Calu3 (cell line): ENCODE measurements around the gene AGBL2. TPM values are rescaled to one million over a fixed set of nuclear protein-coding genes. Genes with fewer than 3 reads are reported as not detected.
A peak's percentile ranks its signal among the peaks of the same experiment; 100 is the strongest.

ENCODE experiments used
- BruUV-seq: library from RNA; stranded (reverse); fragments of 400-500 nt; replicated peaks from 2 replicates; lab custom pipeline; 2021; lab: Mats Ljungman, UMichigan
- CTCF ChIA-PET: fragments of 300-600 bp; sonication (Branson Sonifier 250); formaldehyde crosslinking; loops from one replicate; lab custom pipeline; 2022; ENCODE audit warnings: antibody characterized with exemption; lab: Charles Lee
- DNase-seq: peaks from one replicate; pipeline ENCODE4 v3.0.0; 2022
- H3K27ac Mint-ChIP-seq: one replicate; pipeline ENCODE4 v1.8.0; 2022; ENCODE audit warnings: mixed read lengths; ENCODE audit not compliant: unreplicated experiment
- H3K27me3 Mint-ChIP-seq: one replicate; pipeline ENCODE4 v1.8.0; 2022; ENCODE audit warnings: mixed read lengths; ENCODE audit not compliant: unreplicated experiment
- H3K36me3 Mint-ChIP-seq: one replicate; pipeline ENCODE4 v1.8.0; 2022; ENCODE audit warnings: mild to moderate bottlenecking, moderate library complexity, mixed read lengths; ENCODE audit not compliant: insufficient read depth, unreplicated experiment
- H3K4me1 Mint-ChIP-seq: one replicate; pipeline ENCODE4 v1.8.0; 2022; ENCODE audit warnings: mild to moderate bottlenecking, low read depth, mixed read lengths; ENCODE audit not compliant: unreplicated experiment
- H3K4me3 Mint-ChIP-seq: one replicate; pipeline ENCODE4 v1.8.0; 2022; ENCODE audit warnings: mild to moderate bottlenecking, low read depth, moderate library complexity, mixed read lengths; ENCODE audit not compliant: unreplicated experiment
- H3K9me3 Mint-ChIP-seq: one replicate; pipeline ENCODE4 v1.8.0; 2022; ENCODE audit warnings: low read depth, mixed read lengths; ENCODE audit not compliant: unreplicated experiment
- CTCF ChIP-seq: fragments of 200-600 bp; IDR thresholded peaks from one replicate; pipeline ENCODE4 v1.8.0; 2022; ENCODE audit warnings: antibody characterized with exemption; ENCODE audit not compliant: unreplicated experiment
- intact Hi-C: fragments of 100-400 bp; cut with micrococcal nuclease; formaldehyde crosslinking; loops from one replicate; pipeline ENCODE4 v1.10.0; 2022; ENCODE audit not compliant: unreplicated experiment
- total RNA-seq: library from RNA; stranded (reverse); gene quantifications from 2 replicates; pipeline ENCODE4 v1.2.3, GENCODE V29; 2022

Gene AGBL2
- total RNA-seq, 1 experiment from 2014 or later = 6.1 TPM

- no peak for TF ChIP-seq CTCF
- no peak overlapping the region for H3K4me3 Mint-ChIP-seq
- CTCF ChIA-PET = no interaction called here
- intact Hi-C loops = no loop called here
- H3K27ac Mint-ChIP-seq = no peak overlapping the region
- H3K9me3 Mint-ChIP-seq = no peaks in the 10 kb centered on the region
- no peaks in the 10 kb centered on the region for H3K4me1 Mint-ChIP-seq
- no peaks in the 10 kb centered on the region for H3K27me3 Mint-ChIP-seq
- no TSS peak for BruUV-seq
- DNase-seq = no peak
- peaks cover 48% of the 10 kb centered on the region for H3K36me3 Mint-ChIP-seq
Measured at GRCh38 chr11:47626234-47626633, 88.9 kb downstream of the AGBL2 start.

- TF ChIP-seq CTCF = no peak
- CTCF ChIA-PET = interaction anchor here (0.6 kb wide), 1 partner anchor 68 kb away, joined by 3 read pairs; no protein-coding TSS in a partner anchor
- Mint-ChIP-seq H3K4me3 (no peak overlapping the region), H3K4me1 (no peaks in the 10 kb centered on the region), H3K9me3 (no peaks in the 10 kb centered on the region), H3K36me3 (peaks cover 38% of the 10 kb centered on the region), H3K27me3 (no peaks in the 10 kb centered on the region), H3K27ac (no peak overlapping the region)
- intact Hi-C loops = no loop called here
- no peak for DNase-seq
- BruUV-seq = no TSS peak
Measured at GRCh38 chr11:47620836-47621378, 94.3 kb downstream of the AGBL2 start.

GRCh38 chr11:47617417-47617809 is 97.8 kb downstream of the AGBL2 start:
- CTCF ChIA-PET = no interaction called here
- Mint-ChIP-seq H3K9me3 (no peaks in the 10 kb centered on the region), H3K36me3 (peaks cover 27% of the 10 kb centered on the region), H3K27me3 (no peaks in the 10 kb centered on the region), H3K4me1 (no peaks in the 10 kb centered on the region), H3K4me3 (no peak overlapping the region), H3K27ac (no peak overlapping the region)
- no TSS peak for BruUV-seq
- no peak for DNase-seq
- TF ChIP-seq CTCF = no peak
- intact Hi-C loops = no loop called here

GRCh38 chr11:47616726-47617416 is 98.3 kb downstream of the AGBL2 start:
- intact Hi-C loops = no loop called here
- Mint-ChIP-seq H3K27me3 (no peaks in the 10 kb centered on the region), H3K4me3 (no peak overlapping the region), H3K9me3 (no peaks in the 10 kb centered on the region), H3K36me3 (peaks cover 23% of the 10 kb centered on the region), H3K4me1 (no peaks in the 10 kb centered on the region), H3K27ac (no peak overlapping the region)
- no TSS peak for BruUV-seq
- CTCF ChIA-PET = no interaction called here
- DNase-seq = peak; percentile 25
- no peak for TF ChIP-seq CTCF
